SK-N-SH (cell line): ENCODE data around the gene PRPF40A.
"Not testable (repeated sequence)": the region's sequence is repeated elsewhere in the genome, so short reads cannot be mapped to it uniquely, and the experiment has no call there.

Experiments used
- CTCF ChIP-seq: fragments of 200-600 bp; sonication (generic); IDR thresholded peaks from 2 replicates; pipeline ENCODE4 v1.6.1; 2017; ENCODE audit warnings: antibody characterized with exemption, mild to moderate bottlenecking, moderate library complexity
- ELF1 ChIP-seq: IDR thresholded peaks from 2 replicates; pipeline ENCODE4 v1.4.0; 2012
- EZH2phosphoT487 ChIP-seq: fragments of 200-600 bp; sonication (generic); IDR thresholded peaks from 2 replicates; pipeline ENCODE4 v1.6.1; 2017; ENCODE audit warnings: low read depth, mixed run types, mild to moderate bottlenecking, antibody characterized with exemption, moderate library complexity, borderline replicate concordance
- FOSL2 ChIP-seq: IDR thresholded peaks from 2 replicates; pipeline ENCODE4 v1.4.0; 2012; ENCODE audit warnings: low read depth, mild to moderate bottlenecking, moderate library complexity, borderline replicate concordance
- GABPA ChIP-seq: IDR thresholded peaks from 2 replicates; pipeline ENCODE4 v1.4.0; 2012; ENCODE audit warnings: low read depth, mild to moderate bottlenecking
- PBX3 ChIP-seq: IDR thresholded peaks from 2 replicates; pipeline ENCODE4; 2012
- POLR2AphosphoS5 ChIP-seq: IDR thresholded peaks from 2 replicates; pipeline ENCODE4 v1.6.1; 2012; ENCODE audit warnings: low read depth, low read length
- SIN3A ChIP-seq: IDR thresholded peaks from 2 replicates; pipeline ENCODE4 v1.6.1; 2012; ENCODE audit warnings: low read depth, mild to moderate bottlenecking, low read length, moderate library complexity, borderline replicate concordance
- TF ChIP-seq, protein P1 (sequence below): IDR thresholded peaks from 2 replicates; pipeline ENCODE4 v1.4.0; 2012; ENCODE audit warnings: low read depth, borderline replicate concordance

GRCh38 chr2:152722639-152723038, 5.4 kb upstream of the PRPF40A start:
- TF ChIP-seq, protein P1, sequence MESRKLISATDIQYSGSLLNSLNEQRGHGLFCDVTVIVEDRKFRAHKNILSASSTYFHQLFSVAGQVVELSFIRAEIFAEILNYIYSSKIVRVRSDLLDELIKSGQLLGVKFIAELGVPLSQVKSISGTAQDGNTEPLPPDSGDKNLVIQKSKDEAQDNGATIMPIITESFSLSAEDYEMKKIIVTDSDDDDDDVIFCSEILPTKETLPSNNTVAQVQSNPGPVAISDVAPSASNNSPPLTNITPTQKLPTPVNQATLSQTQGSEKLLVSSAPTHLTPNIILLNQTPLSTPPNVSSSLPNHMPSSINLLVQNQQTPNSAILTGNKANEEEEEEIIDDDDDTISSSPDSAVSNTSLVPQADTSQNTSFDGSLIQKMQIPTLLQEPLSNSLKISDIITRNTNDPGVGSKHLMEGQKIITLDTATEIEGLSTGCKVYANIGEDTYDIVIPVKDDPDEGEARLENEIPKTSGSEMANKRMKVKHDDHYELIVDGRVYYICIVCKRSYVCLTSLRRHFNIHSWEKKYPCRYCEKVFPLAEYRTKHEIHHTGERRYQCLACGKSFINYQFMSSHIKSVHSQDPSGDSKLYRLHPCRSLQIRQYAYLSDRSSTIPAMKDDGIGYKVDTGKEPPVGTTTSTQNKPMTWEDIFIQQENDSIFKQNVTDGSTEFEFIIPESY, result not testable (repeated sequence)
- not testable (repeated sequence) for TF ChIP-seq POLR2AphosphoS5, FOSL2, CTCF, ELF1, GABPA, SIN3A, EZH2phosphoT487, PBX3
